ENCODE data around the gene ZBTB40.
A peak's percentile ranks its signal among the peaks of the same experiment; 100 is the strongest.

The ZBTB40 gene

GRCh38 chr1:22451702-22452480, at the start of gene ZBTB40:
TSS of gene ZBTB40 (plus strand) at chr1:22451851. CDS start at chr1:22489949, 38,098 bp downstream.
- peak; percentile 89 to 92 for DNase-seq (ENCODE audit: low read depth in 2 of 2)

GRCh38 chr1:22402356-22403053, 49.1 kb upstream of the ZBTB40 start:
- DNase-seq (ENCODE audit: low read depth in 2 of 2), result no peak

- DNase-seq (ENCODE audit: low read depth in 2 of 2), result no peak
Measured at GRCh38 chr1:22404486-22404885, 47.2 kb upstream of the ZBTB40 start.

- DNase-seq (ENCODE audit: low read depth in 2 of 2), result no peak
Measured at GRCh38 chr1:22406722-22407495, 44.7 kb upstream of the ZBTB40 start.

- DNase-seq (ENCODE audit: low read depth in 2 of 2), result no peak
Measured at GRCh38 chr1:22408230-22408629, 43.4 kb upstream of the ZBTB40 start.

- no peak for DNase-seq (ENCODE audit: low read depth in 2 of 2)
Measured at GRCh38 chr1:22410401-22410800, 41.2 kb upstream of the ZBTB40 start.

GRCh38 chr1:22410928-22411495, 40.6 kb upstream of the ZBTB40 start:
- DNase-seq (ENCODE audit: low read depth in 2 of 2), result no peak

GRCh38 chr1:22411589-22411988, 40.1 kb upstream of the ZBTB40 start:
- DNase-seq (ENCODE audit: low read depth in 2 of 2), result no peak

GRCh38 chr1:22412932-22413727, 38.5 kb upstream of the ZBTB40 start:
- DNase-seq (ENCODE audit: low read depth in 2 of 2), result no peak

GRCh38 chr1:22413799-22414198, 37.9 kb upstream of the ZBTB40 start:
- DNase-seq (ENCODE audit: low read depth in 2 of 2), result no peak

- DNase-seq (ENCODE audit: low read depth in 2 of 2), result no peak
Measured at GRCh38 chr1:22414244-22414751, 37.4 kb upstream of the ZBTB40 start.

GRCh38 chr1:22415489-22415888, 36.2 kb upstream of the ZBTB40 start:
- no peak for DNase-seq (ENCODE audit: low read depth in 2 of 2)

- peak; percentile 50 to 54 for DNase-seq (ENCODE audit: low read depth in 2 of 2)
Measured at GRCh38 chr1:22416555-22417454, 34.8 kb upstream of the ZBTB40 start.

- DNase-seq (ENCODE audit: low read depth in 2 of 2), result no peak
Measured at GRCh38 chr1:22417466-22417865, 34.2 kb upstream of the ZBTB40 start.

- DNase-seq (ENCODE audit: low read depth in 2 of 2), result no peak
Measured at GRCh38 chr1:22418312-22418711, 33.3 kb upstream of the ZBTB40 start.

- no peak for DNase-seq (ENCODE audit: low read depth in 2 of 2)
Measured at GRCh38 chr1:22418933-22419382, 32.7 kb upstream of the ZBTB40 start.

- peak; percentile 8 to 29 for DNase-seq (ENCODE audit: low read depth in 2 of 2)
Measured at GRCh38 chr1:22420455-22421053, 31.1 kb upstream of the ZBTB40 start.

GRCh38 chr1:22426781-22427180, 24.9 kb upstream of the ZBTB40 start:
- DNase-seq (ENCODE audit: low read depth in 2 of 2), result no peak

GRCh38 chr1:22428672-22429071, 23.0 kb upstream of the ZBTB40 start:
- no peak for DNase-seq (ENCODE audit: low read depth in 2 of 2)

Data from stimulated activated CD8-positive, alpha-beta memory T cell treated with anti-CD3 and anti-CD28 coated beads, Interleukin-15, amount 100 ng/mL, for 48 hours (primary cell).